ENCODE results near the gene ARID1A.
A peak's percentile ranks its signal among the peaks of the same experiment; 100 is the strongest.
"Not testable (repeated sequence)": the region's sequence is repeated elsewhere in the genome, so short reads cannot be mapped to it uniquely, and the experiment has no call there.

ARID1A gene

DNA sequence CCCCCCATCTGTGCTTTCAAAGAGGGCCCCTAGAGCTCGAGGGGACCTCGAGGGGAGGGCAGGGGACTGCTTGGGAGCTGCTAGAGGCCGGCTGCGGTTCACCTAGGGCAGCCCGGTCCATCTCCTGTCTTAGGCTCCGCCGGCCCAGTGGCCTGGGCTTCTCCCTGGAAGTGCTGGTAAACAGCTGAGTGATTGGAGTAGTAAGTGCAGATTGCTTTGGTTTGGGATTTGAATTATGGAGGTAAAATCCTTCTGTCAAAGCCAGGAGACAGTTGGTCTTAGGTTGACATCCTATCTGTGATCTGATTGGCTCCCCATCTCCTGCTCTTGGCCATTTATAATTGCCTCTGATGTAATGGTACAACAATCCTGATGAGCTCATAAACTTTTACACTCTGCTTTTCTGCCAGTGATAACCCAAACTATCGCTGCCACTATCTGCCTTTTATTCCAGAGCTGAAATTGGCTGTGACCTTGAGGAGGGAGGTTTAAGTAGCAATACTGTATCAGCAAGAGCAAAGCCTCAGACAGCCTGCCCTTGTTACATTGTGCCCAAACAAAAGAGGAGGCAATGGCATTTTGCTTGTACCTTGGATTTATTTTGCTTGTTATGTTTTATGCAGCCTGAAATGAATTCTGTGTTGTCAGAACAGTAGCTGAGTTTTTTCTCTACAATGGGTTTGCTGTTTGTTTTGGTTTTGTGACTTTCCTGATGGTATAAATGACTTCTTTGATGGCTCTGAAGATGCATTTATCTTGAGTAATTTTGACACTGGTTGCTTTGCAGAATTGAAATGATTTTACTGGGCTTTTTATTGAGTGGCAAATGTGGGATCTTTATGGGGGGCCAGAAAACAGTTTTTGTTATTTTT is 2.4 kb downstream of the ARID1A start:
- peak; percentile 97 for DNase-seq

DNA sequence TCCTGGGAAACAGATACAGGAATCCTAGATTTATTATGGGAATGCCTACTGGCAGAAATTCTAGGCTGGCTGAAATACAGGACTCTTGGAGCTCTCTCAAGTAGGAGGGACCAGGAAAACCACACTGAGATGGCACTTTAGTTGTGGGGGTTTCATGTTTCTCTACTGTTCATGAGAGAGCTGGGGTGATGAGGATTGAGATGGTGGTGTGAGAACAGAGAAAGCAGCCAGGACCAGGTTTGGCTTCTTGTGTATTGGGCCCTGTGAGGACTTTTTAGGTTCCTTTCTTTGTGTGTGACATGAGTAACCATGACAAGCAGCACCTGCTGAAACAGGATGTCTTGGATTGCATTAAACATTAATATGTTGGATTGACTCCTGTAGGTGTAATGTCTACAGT is 4.9 kb downstream of the ARID1A start:
- peak; percentile 22 for DNase-seq

DNA sequence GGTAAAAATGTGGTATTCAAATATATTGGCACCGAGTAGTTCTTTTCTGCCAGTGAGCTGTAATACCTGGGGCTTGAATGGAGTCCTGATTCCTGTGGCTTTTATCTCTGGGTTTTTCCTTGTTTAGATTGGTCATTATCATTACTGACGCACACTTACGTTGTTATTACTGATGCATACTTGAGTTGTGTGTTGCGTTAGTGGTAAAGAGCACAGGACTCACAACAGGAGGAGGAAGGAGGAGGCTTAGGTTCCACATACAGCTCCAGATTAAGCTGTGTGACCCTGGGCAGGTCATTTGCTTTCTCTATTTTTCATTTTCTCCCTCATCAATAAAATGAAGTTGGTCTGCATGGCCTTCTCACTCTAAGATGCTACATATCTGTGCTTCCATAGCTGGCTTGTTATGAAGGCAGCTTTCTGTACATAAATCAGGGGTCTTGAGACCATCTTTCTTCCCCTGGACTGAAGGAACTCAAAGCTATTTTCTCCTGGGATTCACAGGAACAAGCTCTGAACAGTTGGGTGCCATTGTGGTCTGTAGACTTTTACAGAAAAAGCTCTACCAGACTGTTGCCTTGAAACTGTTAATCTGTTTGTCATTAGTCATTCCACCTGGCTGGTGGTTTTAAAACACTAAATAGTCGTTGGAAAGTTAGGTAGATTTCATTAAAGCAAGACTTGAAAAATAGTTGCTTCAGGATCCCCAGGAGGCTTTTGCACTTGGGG is 5.6 kb downstream of the ARID1A start:
- DNase-seq: no peak

DNA sequence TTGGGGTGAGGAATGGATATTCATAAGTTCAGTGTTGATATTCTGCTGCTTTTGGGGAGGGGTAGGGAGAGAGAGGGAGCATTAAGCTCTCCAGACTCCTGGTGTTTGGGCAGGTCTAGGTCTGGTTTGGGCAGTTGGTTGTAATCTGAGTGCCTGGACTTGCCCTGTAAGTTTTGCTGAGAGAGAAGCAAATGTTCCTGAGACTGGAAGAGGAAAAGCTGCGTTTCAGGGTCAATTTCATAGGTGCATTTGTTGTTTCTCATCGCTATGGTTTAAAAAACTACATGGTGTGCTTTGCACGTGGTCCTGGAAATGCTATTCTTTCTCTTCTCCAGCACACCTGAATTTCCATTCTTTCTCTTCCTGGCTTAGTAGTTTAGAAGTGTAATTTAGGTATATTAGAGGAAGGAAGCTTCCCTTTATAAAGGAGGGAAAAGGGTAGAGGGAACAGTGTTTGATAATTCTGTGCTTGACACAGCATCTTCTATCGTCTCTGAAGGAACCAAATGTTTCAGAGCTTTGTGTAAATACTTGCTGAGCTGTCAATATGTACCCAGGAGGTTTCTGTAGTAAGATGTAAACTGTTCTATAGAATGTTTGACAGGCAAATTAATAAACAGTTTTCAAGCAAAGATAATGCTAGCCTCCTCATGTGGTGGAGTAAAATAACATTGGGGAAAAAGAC is 6.3 kb downstream of the ARID1A start:
- no peak for DNase-seq

DNA sequence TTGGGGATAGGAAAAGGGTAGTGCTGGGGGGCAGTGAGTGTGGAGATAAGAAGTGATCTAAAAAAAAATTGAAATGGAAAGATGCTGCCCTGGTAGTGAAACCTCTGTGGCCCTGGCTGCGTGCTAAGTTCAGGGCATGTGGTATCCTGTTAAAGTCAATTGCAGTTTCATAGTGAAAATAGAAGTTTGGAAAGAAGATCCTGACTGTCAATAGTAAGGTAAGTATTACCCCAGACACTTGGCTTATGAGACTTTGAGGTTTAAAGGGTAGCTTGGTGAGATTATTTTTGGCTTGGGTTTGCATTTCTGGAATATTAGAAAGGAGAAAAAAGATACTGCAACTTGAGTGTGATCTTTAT is 6.8 kb downstream of the ARID1A start:
- DNase-seq: no peak

DNA sequence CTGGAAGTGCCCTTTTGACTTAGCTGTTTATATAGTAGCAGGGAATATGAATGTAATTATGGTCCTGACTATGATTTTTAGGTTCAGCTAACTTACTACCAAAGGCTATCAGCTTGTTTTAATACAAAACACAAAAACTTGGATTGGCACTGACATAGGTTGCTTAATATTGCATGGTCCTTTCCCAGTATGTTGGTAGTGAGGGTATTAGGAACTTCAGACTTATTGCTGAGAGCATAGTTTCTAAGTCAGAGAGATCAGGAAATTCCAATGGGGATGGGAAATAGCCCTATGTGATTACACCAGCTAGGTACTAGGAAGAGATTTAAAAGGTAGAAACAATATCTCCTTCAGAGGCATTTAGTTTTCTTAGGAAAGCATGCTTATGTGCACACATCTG is 7.7 kb downstream of the ARID1A start:
- no peak for DNase-seq

DNA sequence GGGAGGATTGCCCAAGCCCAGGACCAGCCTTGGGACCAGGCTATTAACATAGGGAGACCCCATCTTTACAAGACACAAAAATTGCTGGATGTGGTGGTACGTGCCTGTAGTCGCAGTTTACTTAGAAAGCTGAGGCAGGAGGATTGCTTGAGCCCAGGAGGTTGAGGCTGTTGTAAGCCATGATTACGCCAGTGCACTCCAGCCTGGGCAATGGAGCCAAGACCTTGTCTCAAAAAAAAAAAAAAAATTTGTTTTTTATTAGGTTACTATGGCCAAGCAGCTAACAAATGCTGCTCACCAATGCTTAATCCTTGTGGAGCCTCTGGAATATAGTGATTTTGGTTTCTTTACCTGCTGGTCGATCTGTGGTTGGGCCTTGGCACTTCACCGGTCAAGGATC is 8.8 kb downstream of the ARID1A start:
- no peak for DNase-seq

DNA sequence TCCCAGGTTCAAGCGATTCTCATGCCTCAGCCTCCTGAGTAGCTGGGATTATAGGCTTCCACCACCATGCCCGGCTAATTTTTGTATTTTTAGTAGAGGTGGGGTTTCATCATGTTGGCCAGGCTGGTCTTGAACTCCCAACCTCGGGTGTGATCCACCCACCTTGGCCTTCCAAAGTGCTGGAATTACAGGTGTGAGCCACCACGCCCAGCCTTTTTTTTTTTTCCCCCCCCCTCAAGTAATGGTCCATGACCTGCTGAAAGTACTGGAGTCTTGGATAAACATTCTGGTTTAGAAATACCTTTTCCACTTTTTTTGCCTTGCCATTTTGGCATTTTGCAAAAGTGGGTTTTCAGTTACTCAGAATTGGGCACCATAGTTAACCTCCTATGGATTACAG is 9.4 kb downstream of the ARID1A start:
- not testable (repeated sequence) for DNase-seq

DNA sequence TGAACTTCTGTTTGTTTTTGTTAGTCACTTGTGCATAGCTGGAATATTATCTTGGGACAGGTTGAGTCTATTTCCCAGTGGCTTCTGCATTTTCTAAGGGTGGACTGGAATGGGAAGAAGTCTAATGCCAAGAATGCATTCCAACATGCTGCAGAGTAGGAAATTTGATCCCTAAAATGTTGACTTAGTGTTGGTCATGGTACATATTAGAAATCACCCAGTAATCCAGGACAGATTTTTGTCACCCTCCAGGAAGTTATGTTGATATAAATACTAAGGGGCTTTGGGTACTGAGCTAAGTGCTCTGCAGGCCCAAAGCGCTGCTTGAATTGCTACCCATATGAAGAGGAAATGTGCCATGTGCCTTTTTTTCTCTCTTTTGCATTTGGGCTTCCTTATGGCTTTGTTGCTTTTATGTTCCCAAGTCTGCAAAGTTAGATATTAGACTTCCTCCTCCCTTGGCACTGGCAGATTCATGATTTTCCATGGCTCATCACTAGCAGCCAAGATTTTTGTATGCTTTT is 10.0 kb downstream of the ARID1A start:
- DNase-seq: peak; percentile 25

DNA sequence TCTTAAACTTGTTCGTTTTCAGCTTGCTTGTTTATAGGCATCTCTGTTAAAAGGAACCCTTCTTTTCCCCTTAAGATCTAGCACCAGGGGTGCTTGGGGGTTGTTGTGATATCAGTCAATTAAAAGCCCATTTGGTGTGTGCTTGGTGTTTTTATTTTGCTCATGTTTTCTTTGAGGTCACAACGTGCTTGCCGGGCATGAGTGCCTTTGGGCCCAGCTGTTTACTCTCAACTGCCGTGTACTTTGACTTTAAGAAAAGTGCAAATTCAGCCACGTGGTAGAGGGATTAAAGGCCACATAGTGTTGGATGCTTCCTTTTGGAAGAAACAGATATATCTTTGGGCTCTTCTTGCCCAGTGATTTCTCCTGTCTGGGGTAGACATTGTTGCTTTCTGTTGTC is 10.5 kb downstream of the ARID1A start:
- DNase-seq: no peak

DNA sequence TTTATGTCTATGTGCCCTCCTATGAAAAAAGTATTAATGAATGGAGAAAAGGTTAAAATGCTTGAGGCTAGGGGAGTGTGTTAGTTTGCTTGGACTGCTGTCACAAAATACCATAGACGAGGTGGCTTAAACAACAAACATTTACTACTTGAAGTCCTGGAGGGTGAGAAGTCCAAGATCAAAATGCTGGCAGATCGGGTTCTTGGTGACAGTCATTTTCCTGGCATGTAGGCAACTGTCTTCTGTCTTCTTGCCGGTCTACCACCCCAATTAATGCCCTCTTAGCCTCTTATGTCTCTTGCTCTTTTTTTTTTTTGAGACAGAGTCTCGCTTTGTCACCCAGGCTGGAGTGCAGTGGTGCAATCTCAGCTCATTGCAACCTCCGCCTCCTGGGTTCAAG is 15.0 kb downstream of the ARID1A start:
- no peak for DNase-seq

DNA sequence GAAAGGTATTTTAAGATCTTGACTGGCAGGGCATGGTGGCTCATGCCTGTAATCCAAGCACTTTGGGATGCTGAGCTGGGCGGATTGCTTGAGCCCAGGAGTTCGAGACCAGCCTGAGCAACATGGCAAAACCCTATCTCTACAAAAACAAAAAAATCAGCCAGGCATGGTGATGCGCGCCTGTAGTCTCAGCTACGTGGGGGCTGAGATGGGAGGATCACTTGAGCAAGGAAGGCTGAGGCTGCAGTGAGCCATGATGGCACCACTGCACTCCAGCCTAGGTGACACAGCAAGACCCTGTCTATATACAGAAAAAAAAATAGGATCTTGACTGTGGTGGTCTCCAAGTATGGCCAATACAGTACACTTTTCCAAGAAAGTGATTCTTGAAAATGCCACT is 16.0 kb downstream of the ARID1A start:
- DNase-seq: no peak

DNA sequence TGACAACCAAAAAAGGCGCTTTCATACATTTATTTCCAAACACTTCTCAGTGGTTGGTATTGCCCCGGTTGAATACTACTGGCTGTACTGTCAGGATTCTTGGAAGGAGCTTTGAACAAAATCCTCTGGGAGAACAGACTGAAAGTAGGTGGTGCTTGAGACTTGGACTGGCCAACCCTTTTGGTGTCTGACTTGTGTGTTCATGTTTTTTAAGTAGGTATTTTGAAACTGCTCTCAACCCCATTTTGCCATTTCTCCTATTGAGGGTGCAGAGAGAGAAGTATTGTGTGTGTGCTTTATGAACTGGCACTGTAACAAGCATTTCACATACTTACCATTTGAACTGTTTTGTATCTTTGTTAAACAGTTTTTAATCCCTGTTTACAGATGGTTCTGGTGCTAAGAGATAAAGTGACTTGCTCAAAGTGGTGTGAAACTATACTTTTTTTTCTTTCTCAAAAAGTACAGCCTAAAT is 21.2 kb downstream of the ARID1A start:
- DNase-seq: peak; percentile 60

DNA sequence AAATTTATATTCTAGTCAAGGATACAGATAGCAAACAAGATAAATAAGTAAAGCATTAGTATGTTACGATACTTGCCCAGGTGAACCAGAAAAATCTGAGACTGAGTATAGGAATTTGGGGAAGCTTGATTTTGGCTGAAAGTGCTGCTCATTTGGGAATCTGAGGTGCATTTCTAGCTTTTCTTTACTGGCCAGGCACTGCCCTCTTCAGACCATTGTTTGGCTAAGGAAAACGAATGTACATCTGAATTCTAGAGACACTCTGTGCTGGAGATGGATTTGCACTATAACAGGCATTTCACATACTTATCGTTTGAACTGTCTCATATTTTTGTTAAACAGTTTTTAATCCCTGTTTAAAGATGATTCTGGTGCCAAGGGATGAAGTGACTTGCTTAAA is 23.4 kb downstream of the ARID1A start:
- peak; percentile 26 for DNase-seq

DNA sequence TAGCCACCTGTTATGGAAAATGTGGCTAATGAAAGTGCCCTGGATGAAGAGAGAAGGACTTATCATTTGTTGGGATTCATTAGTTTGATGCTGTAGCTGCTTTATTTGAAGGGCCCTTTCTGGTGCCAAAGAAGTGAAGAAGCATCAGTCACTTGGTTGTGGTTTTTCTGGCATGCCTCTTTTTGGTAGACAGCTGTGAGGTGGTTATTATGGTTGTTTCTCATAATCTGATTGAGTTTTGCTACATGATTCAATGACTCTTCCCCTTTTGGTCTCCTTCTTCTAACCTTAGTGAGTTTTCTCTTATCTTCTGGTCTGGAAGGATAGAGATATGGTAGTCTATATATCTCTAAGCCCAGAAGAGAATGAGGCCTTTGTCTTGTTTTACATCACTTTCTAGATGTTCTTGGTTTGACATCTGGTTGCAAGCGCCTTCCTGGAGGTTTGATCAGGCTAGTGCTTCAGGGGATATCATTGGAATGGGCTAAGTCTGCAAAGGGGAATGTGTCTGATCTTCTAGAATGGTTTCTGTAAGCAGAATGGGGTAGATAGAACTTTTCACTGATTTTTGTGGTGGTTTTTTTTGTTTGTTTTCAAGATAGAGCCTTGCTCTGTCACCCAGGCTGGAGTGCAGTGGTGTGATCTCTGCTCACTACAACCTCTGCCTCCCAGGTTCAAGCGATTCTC is 26.0 kb downstream of the ARID1A start:
- DNase-seq: peak; percentile 87

DNA sequence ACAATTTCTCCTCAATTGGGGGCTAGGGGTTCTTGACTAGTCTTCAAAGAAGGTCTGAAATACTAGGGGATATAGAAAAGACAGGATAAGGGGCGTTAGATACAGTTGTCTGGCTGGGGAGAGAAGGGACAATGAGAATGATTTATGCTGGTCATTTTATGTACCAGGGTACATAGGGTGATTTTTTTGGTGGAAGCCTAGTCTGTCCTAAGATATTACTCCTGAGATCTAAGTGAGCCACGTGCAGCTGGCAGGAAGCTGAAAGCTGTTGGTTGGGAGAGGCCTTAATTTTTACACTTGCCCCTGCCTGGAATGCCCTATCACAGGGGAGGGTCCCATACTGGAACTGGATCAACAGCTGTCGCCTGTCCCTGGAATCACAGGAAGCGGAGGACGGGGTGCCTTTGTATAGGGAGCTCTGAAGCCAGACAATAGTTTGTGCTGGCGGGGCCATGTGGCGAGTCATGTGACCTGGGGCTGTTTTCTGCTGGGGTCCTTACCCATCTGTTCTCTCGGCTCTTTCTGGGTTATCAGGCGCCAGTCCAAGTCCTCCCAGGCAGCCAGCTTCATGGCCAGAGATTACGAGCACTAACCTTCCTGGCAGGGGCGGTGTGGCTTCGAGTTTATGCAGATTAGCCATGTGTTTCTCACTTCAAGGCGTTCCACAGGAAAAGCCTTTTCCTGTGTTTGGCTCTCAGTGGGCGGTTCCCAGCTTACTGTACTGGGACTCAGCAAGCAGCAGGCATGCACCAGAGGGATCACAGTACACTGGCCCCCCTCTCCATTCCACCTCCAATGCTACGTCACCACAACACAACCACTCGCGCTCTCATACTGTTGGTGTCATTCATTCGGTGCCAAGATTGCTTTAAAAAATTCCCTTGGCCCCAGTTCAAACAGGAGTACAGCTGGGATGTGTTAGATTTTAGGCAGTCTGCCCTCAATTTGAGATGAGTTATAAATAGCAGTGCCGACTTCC is 27.5 kb downstream of the ARID1A start:
- DNase-seq: peak; percentile 94

DNA sequence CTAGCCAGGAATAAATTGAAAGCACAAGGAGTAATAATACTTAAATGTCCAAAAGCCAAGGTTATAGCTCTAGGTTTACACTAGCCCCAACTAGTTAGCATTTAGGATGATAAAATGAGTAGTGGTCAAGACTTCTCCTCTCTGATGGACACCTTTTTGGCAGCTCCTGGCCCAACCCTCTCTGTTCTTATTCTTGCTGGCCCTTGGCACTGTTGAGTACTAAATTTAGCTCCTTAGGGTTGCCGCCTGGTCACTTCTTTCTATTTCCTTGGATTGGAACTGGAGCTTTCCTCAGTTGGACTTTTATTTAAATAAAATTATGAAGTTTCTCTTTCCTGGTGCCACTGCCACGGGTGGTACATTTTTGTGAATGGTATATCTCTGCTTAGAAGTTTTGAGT is 28.3 kb downstream of the ARID1A start:
- no peak for DNase-seq

DNA sequence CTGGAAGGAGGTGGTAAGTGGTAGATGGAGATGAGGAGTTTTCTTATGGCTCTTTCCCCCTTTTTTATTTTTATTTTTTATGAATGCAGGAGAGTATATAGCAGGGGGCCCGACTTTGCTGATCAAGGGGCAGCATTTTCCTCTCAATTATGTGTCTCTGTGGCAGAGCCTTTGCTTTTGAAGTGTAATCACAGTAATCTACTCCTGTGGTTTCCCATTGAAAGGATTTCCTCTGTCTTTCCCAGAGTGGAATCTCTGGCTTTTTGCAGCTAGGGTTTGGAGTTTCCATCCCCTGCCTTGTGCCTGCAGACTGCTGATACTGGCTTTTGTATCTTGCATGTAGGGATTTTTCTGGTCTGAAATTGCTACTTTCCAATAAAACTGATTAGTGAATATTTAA is 29.1 kb downstream of the ARID1A start:
- no peak for DNase-seq

DNA sequence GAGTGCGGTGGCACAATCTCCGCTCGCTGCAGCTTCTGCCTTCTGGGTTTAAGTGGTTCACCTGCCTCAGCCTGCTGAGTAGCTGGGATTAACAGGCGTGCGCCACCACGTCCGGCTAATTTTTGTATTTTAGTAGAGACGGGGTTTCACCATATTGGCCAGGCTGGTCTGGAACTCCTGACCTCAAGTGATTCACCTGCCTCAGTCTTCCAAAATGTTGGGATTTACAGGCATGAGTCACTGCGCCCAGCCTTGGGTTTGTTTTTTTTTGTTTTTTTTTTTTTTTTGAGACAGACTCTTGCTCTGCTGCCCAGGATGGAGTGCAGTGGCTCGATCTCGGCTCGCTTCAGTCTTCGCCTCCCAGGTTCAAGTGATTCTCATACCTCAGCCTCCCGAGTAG is 30.1 kb downstream of the ARID1A start:
- not testable (repeated sequence) for DNase-seq

DNA sequence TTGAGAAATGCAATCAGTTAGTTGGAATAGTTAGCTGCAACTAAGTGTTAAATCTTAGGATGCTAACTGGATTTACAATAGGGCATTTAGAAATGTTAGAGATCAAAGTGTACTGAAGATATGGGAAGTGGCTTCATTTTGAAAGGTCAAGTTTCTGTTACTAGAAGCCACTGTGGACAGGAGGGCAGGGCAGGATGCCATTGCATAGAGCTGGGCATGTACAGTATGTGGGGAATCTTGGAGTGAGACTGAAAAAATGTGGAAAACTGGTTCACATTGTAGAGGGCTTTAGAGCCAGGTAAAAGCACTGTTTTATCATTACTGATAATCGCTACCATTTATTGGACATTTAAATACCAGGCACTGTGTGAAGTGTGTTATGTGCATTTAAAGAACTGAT is 31.0 kb downstream of the ARID1A start:
- no peak for DNase-seq

DNA sequence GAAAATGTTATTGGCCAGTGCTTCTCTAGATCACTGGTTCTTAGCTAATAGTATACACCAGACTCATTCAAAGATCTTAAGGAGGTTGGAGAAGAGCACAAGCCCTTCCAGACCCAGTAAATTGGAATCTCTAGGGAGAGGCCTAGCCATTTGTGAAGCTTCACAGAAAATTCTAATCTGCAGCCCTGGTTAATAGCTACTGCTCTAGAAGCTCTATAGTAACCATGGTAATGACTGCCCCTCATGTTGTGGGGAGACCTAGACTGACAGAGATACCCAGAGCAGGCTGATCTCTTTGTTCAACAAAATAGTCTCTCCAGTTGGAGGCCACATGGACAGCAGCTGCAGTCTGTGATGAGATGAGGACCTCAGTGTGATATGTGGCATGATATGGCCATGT is 31.7 kb downstream of the ARID1A start:
- no peak for DNase-seq

DNA sequence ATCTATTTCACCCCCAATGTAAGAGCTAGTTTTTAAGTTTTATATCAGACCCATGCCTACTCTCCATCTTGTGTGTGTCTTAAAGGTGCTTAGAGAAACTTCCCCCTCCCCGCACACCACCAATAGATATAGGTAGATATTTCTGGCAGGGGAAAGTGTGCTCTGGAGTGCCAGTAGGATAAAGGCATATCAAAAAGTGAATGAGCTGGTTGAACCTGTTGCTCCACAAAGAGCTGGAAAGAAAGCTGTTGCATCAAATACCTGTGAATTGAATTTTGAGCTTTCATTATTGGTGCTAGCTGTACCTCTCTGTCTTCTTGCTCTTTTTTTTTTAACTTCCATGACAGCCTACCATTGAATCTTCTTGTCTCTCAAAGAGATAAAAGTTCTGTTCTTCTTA is 32.8 kb downstream of the ARID1A start:
- DNase-seq: no peak

All from OCI-M1 (cell line).